NCI-H1105 treated with DMSO at 0.1 percent for 48 hours (cell line): ENCODE measurements around the gene ABLIM1.

Experiments
- DNase-seq: peaks from one replicate; lab custom pipeline; 2025; lab: John Stamatoyannopoulos, UW

ABLIM1 gene

DNA sequence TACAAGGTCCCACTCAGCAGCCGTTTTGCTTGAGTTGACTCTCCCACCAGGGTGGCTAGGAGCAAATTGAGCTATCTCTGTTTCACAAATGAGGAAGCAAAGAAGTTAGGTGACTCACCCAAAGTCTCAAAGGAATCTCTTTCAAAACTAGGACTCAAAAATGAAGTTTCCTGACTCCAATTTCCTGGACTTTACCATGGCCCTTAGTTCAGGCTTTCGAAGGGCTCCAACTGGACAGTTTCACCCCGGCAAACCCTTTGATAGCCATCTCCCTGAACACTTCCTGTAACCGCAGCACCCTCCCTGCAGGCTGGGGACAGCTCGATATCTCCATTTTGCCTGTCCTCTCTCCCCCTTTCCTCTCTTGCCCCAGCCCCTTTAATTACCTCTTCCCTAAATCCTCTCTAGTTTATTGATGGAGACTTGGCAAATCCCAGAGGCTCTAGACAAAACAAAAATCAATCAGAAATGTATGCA lies 249.1 kb downstream of the ABLIM1 start:
- DNase-seq: no peak

DNA sequence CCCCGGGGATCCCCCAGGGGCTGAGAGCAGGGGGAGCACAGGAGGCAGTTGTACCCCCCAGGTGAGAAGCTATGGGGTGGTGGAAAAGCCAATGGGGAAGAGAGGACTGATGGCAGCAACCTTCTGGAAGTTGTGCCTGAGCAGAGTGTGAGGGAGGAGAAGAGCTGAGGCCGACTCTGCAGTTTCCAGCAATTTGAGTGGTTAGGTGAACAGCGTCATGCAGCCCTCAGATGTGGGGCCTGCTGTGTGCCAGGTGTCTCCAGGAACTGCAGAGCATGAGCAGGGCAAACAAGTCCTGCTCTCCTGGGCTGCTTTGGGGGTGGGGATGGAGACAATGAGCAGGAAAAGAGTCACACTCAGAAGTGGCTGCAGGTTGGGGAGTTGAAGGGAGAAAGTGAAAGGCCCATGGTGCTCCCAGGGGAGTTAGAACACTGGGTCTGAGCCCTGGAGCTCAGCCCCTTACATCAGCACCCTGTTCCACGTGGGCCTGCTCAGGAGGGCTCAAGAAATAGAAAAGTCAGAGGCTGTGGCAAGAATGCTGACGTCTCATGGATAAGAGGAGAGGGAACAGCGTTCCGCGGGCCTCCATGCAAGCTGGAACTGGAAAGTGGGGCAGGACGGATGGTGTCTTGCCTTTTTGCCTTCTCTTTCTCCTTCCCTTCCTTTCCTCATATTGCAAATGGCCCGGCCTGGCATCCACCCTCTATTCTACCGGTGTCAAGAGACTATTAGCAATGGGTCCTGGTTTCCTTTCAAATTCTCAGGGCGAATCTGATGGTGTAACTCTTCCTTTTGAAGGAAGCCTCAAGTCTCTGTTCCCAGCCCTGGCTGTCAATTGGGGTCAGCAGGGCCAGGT lies 249.7 kb downstream of the ABLIM1 start:
- no peak for DNase-seq

DNA sequence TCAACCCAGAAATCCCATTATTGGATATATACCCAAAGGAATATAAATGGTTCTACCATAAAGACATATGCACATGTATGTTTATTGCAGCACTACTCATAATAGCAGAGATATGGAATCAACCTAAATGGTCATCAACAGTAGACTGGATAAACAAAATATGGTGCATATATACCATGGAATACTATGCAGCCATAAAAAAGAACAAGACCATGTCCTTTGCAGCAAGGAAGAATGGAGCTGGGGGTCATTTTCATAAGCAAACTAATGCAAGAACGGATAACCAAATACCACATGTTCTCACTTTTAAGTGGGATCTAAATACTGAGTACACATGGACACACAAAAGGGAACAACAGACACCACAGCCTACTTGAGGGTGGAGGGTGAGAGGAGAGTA lies 251.6 kb downstream of the ABLIM1 start:
- DNase-seq: no peak

DNA sequence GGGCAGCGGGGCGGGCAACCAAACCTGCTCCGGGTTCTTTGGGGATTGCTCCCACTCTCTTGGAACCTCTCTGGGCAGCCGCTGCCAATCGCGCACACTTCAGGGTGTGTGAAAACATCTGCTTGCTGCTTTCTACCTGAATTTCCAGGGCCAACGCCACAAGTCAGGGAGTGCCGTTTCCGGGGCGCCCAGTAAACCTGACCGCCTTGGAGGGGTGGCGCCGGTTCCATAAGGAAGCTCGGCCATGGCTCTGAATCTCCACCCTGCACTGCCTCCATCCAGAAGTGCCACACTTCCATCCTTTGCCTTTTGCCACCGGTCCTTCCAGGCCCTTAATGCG lies 253.1 kb downstream of the ABLIM1 start:
- no peak for DNase-seq

DNA sequence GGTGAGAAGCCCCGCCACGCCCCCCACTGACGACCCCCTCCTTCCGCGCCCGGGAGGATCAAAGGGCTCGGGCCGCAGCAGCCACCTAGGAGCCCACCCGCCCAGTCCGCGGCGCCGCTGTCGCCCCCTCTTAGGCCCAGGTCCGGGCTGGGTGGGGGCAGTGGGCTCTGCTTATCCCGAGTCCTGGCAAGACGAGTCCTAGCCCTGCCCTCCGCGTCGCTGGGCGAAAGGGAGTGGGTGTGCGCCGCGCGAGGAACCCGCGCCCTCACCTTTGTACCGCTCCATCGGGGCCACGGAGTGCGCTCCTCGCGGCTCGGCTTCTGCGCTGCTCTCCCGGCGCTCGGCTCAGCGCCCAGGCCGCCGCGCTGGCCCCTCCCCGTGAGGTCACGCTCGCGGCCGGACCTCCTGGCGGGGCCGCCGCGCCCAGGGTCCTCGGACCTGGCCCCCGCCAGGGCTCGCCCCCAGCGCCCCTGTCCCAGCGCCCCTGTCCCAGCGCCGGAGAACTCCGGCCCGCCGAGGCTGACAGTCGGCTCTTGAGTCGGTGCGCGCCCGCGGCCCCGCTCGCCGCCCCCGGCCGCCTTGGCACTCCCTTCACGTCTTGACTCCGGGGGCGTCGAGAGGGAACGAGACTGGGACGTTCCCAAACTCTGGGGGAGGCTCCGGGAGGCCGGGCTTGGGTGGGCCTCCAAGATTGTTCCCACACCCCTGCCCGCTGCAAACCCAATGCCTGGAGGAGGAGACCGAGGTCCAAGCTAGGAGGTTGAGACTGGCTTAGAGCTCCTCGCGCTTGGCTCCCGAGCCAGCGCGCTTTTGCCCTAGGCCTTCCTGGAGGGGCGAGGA lies 253.7 kb downstream of the ABLIM1 start, which contains the start of gene AFAP1L2:
Gene AFAP1L2 (minus strand): TSS at position 332 of the 840 bp plus-strand sequence. CDS start 47 bp downstream, at position 285.
- DNase-seq: no peak

DNA sequence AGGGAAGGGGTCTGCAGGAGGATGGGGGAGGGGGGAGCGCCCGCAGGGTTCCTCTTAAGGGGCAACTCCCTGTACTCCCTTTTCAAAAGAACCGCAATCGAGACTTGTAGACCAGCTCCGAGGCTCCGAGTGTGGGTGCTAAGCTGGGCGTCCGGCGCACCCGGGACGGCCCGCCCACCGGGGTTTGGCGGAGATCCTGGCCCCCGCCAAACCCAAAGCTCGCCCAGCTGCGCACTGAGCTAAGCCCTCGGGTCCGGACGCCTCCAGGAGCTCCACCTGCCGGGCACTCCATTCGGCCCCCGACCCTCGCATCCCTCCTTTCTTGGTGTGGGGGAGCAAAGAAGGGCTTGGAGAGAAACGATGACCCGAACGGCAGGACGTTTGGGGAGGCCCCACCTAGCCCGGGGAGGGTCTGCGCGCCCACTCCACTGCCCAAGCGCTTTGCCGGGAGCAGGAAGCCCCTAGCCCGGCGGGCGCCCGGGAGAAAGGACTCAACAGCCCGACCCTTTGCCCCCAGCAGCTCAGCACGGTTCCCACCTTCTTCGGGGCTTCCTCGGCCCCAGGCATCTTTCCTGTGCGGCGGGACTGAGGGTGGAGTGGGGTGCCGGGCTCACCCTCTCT lies 254.4 kb downstream of the ABLIM1 start:
- no peak for DNase-seq

DNA sequence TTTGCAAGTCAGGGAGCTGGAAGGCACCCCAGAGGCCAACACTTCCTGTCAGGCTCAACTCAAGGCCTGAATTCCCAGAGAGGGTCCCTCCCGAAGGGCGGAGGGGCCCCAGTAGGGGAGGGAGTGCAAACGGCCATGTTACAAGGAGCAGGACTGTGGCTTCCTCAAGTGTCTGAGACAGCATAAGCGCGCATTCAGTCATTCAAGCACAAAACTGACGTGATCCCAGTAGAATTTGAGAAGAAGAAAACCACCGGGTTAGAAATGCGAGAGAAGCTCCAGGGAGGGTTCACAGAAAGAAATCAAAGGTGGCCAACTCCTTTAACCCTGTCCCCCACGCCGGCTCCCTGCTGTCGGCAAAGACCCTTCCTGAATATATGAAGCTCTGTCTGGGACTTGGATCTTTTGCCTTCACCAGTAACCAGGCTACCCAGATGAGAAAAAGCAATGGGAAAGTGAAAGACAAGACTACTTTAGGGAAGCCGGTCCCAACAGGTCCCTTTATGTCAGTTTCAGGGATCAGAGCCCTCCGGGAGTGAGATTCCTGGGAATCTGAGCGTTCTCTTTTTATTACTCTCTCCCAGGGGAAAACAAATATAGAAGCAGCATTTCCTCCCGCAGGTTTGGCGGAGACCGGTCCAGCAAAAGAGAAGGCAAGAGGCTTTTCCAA lies 255.1 kb downstream of the ABLIM1 start:
- DNase-seq: no peak

DNA sequence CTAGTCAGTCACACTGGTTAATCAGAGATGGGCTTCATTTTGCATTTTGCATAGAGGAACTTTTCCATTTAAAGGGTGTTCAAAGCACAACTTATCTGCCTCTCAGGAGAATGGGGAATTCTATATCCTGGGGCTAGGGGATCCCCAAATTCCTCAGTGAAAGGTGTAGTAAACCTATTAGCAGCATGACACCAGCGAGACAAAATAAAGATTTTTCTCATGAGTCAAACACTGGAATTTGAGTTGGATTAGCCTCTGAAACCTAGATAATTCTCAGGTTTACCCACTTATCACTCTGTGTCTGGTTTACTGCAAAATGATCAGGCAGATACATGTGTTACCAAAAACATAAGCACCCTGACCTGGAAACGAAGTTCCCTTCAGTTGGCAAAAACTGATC lies 255.8 kb downstream of the ABLIM1 start:
- no peak for DNase-seq

DNA sequence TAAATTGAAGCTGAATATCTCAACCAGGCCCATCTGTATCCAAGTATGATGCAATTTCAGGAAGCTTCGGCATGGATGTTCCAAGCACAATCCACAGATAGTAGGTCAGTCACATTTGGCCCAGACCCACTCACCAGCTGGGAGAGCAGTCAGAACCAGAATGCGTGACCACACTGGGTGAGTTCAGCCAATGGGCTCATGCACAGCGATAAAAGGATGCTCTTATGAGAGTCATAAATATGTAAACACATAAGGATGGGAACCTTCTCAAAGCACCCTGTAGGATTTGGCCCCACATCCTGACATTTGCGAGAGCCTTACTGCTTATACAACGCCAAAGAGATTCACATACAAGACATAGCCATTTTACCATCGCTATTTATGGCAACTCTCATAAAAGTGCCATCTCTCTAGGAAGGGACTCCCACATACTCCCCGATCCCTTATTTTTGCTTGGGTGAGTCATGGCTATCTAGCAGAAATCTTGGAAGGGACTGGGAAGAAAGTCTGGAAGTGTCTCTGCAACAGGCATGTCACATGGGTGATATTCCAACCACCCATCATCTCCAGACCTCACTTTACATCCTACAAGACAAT lies 256.8 kb downstream of the ABLIM1 start:
- DNase-seq: no peak

DNA sequence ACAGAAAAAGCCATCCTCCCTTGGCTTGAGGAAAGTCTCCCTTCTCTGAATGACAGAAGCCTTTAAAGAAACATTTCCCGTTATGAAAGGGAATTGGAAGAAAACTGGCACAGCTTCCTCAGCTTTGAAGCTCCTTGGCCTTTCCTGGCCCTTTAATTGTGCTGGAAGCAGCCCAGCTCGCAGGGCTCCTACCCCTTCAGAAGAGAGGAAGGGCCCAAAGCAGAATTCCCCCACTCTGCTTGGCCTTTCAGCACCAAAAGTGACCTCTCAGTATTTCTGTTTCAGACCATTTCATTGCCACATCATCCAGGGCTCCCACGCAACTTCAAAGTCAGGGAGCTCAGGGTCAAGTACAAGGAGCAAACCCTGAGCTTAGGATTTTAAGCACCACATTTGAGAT lies 258.0 kb downstream of the ABLIM1 start:
- DNase-seq: no peak

DNA sequence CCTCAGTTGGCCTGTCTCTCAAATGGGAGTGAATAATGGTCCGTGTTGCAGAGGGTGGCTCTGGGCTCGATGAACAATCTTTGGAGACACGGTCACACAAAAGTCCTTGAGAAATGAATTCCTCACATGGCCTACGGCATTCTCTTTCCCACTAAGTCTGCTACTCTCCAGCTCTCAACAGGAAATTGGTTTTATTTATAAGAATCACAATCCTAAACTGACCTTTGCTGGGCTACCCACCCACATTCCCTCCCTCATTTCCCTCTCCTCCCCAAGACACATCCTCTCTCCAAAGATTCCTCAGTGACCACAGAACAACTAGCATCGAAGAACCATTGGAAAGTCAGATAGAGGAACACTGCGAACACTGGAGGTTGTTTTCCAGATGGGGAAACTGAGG lies 258.5 kb downstream of the ABLIM1 start:
- DNase-seq: no peak

DNA sequence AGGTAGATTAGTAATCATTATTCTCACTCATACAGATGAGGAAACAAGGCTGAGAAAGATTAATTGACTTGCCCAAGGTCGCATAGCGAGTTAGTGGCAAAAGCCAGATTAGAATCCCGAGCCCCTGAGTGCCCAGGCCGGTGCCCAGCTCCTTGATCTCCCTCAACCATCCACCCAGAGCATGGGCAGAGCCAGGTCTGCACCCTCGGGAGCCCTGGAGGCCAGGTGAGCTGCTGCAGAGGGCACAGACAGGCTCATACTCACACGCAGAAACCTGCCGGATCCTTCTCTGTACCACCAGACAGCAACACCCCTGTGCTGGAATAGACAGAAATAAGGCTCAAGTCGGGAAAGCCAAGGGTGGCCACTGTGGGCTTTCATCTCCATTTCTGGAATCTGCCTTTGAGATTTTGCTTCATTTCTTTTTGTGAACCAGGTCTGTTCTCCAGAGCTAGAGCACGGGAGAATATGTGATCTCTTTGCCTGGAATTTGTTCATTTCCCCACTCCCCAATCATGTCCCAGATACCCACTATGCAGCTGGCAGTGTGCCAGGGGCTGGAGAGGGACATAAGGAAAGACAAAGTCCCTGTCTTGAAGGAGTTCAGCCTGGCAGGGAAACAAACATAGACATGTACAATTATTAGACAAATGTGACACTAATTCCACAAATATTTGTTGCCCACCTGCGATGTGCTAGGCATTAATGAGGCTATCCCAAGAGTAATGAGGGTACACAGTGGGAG lies 259.3 kb downstream of the ABLIM1 start:
- DNase-seq: no peak

DNA sequence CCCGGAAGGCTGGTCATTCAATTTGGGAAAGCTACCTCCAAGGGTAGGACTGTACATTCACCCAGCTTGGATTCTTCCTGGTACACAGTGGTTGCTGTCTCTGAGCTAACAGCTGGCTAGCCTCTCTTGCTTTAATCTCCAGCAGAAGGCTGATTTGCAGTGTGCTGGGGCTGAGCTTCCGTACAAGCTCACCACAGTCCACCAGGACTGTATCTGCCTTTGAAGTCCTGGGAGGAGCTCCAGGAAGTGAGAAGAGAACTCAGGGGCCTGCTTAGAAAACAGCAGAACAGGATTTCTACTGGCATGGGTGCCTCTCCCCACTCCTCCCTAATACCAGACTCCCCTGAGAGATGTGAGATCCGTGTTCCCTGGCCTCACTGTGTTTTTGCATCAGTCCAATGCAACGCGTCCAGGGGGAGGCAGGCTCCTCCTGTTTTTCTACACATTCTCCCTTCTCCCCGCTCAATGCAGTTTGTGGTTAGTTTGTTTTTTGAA lies 260.4 kb downstream of the ABLIM1 start:
- DNase-seq: no peak

DNA sequence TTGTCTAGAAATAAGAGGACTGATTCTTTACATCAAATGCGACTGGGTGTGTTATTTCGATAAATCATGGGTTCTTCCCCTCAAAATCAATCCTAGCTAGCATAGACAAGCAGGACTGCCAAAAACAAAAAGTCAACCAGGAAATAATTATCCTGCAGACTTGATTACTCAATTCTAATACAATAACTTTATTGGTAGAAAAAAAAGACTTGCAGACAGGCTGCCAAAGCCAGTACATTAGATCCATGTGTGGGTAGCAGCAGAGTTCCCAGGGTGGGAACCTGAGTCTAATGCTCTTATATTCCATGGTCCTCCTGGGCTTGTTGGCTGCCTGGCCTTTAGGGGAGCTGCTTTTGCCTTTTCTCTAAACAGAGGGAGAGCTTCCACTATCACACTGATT lies 261.6 kb downstream of the ABLIM1 start:
- DNase-seq: no peak

DNA sequence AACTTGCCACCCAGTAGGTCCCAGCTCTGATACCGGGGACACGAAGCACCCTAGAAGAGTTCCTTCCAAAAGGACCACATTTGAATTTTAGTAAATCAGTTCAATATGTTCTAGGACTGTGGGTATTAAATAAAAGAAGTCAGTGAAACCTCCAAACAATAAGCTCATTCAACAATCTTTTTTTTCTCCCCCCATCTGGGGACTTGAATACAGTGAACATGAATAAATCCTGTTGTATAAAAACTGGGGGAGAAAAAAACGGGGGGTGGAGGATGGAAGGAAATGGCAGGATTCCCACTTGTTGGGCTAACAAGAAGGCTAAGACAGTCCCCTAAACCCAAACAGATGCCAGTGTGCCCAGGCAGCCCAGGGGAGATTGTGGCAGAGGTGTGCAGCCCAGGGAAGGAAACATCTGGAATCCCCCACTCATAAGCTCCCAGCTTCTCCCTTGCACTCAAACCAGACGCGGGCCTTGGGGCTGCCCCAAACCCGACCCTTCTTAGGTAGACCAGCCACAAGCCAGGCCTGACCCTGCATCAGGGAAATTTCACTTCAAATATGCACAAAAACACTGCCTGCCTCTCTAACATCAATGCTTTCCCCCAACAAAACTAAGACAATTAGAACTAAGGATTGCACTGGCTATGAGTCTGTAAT lies 262.6 kb downstream of the ABLIM1 start:
- DNase-seq: no peak

DNA sequence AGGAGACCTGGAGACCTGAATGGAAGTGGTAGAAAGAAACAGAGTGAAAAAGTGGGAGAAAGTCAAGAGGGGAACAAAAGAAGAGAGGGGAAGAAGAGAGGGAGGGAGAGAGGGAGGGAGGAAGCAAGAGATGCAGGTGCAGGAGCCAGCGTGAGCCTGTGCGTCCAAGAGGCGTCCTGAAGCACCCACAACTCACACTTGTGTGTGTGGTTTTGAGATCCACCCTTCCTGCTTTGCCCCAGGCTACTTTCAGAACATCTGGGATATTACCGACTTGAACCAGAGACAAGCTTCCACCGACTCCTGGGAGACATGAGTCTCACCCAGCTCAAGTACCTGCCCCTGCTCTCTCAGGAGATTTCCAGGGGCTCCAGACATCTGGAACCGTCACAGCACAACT lies 263.5 kb downstream of the ABLIM1 start:
- no peak for DNase-seq

DNA sequence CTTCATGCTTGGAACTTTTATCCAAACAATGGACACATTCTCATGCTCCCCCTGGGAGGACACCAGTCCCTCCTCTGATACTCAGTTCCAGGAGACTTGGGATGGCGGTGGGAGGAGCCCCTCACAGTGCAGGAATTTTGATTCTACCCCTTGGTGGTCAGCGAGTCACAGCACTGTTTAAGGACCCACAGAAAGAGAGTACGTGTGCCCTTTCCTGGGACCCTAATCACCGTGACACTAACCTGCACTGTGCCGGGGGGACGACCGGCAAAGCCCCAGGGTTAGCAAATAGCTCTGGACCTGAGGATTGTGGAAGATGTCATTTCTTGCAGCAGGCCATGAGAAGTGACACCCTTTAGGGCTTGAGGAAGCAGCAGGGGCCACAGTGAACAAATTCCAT lies 264.2 kb downstream of the ABLIM1 start:
- no peak for DNase-seq

DNA sequence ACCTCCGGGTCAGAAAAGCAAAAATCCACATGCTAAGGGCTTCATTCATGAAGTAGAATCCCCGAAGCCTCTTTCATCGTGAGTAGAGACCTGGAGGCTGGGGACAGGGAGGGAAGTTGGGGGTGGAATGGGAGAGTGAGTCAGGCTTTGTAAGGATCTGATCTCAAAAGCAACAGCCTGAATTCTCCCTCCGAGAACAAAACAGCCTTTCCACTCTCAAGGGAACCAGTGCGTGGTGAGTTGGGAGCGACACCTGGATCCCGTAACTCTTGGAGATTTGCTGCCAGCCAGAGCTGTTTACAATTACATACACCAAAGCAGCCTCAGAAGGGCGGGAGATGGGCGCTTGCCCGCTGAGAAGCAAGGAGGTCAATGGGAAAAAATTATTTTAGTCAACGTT lies 264.6 kb downstream of the ABLIM1 start:
- no peak for DNase-seq

DNA sequence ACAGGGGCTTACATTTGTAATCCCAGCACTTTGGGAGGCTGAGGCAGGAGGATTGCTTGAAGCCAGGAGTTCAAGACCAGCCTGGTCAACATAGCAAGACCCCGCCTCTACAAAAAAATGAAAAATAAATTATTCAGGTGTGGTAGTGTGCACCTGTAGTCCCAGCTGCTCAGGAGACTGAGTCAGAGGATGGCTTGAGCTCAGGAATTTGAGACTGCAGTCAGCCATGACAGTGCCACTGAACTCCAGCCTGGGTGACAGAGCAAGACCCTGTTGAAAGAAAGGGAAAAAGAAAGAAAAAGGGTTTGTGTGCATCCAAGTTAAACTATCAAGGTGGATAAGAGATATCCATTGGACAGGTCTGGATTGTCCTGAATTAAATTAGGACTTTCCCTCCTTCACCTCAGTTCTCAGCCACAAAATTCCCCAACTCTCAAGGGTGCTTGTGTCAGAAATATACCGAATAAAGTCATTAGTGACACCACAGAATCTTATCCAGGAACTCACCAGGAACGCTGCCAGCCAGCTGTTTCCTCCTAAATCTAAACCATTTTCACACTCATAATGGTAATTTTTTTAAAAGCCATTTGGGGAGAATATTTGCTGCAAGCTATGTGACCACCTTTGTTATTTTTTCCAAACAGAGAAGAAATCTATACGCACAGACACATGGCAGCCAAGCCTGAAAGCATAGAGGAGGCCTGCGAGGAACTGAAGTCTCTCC lies 265.8 kb downstream of the ABLIM1 start:
- DNase-seq: no peak

DNA sequence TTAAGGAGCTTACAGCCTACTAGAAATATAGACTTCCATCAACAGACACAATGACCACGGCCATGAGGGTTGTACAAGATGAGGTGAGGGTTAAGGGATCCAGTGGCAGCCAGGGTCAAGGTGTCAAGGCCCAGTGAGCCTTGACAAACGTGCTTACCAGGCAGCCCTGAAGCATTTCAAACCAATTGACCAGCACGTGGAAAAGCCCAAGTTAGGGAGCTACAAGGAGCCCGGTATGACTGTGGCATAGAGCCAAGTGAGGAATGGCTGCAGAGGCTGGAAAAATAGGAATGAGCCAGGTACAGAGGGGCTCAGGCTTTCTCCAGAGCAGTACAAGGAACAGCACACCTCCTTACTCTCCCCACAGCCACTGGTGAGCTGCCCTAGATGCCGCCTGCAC lies 266.5 kb downstream of the ABLIM1 start:
- DNase-seq: no peak
